SK-N-SH (cell line): Measurements from ENCODE around the gene AATF. TPM values are rescaled to one million over a fixed set of nuclear protein-coding genes. Genes with fewer than 3 reads are reported as not detected.

Experiments
- CTCF ChIA-PET: fragments of 300-600, 350-600 bp; formaldehyde crosslinking; extraction: SDS; loops from one replicate; lab custom pipeline; 2021; lab: Yijun Ruan, JAX
- POLR2A ChIA-PET: fragments of 350-600 bp; sonication (Branson Sonifier 250); formaldehyde crosslinking; extraction: SDS; loops from one replicate; lab custom pipeline; 2020; ENCODE audit warnings: antibody characterized with exemption, inconsistent platforms; lab: Yijun Ruan, JAX
- DNase-seq: peaks from one replicate; pipeline ENCODE4 v3.0.0; 2012
- H2AFZ ChIP-seq: fragments of 200-600 bp; sonication (generic); 2 replicates; pipeline ENCODE4 v1.8.1; 2016; ENCODE audit warnings: antibody characterized with exemption, mild to moderate bottlenecking, low read depth
- H3F3A ChIP-seq: fragments of 200-600 bp; sonication (generic); replicated peaks from 2 replicates; pipeline ENCODE3; 2016; ENCODE audit warnings: antibody characterized with exemption, mild to moderate bottlenecking; ENCODE audit not compliant: insufficient read depth
- H3K27ac ChIP-seq, 2 experiments: fragments of 200-500 bp in 1 of 2; fragments of 200-600 bp in 1 of 2; sonication (Bioruptor generic) in 1 of 2; sonication (generic), shearing (Covaris generic) in 1 of 2; 2 replicates each; pipeline versions ENCODE4 v1.5.1 to v1.6.1; 2014 to 2016; ENCODE audit warnings: low read depth in 2 of 2, inconsistent platforms in 1 of 2, low read length in 1 of 2, mild to moderate bottlenecking in 1 of 2, mixed read lengths in 1 of 2
- H3K27me3 ChIP-seq: fragments of 200-600 bp; sonication (generic), shearing (Covaris generic); 2 replicates; pipeline ENCODE4 v1.6.1; 2016; ENCODE audit warnings: mixed run types; ENCODE audit not compliant: insufficient read depth
- H3K36me3 ChIP-seq, 2 experiments: fragments of 200-500 bp in 1 of 2; fragments of 200-600 bp in 1 of 2; sonication (Bioruptor generic) in 1 of 2; sonication (generic) in 1 of 2; replicated peaks in 1 of 2; 2 replicates each; pipeline versions ENCODE3 to v1.5.1; 2014 to 2016; ENCODE audit warnings: low read length in 1 of 2, mild to moderate bottlenecking in 1 of 2; ENCODE audit not compliant: insufficient read depth in 2 of 2, control insufficient read depth in 1 of 2
- H3K4me1 ChIP-seq, 2 experiments: fragments of 200-500 bp in 1 of 2; fragments of 200-600 bp in 1 of 2; sonication (Bioruptor generic) in 1 of 2; sonication (generic), shearing (Covaris generic) in 1 of 2; 2 replicates each; pipeline versions ENCODE4 v1.5.1 to v1.6.1; 2014 to 2016; ENCODE audit warnings: low read depth in 1 of 2, low read length in 1 of 2, mixed run types in 1 of 2; ENCODE audit not compliant: insufficient read depth in 2 of 2, control insufficient read depth in 1 of 2
- H3K4me2 ChIP-seq: fragments of 200-600 bp; sonication (generic), shearing (Covaris generic); 2 replicates; pipeline ENCODE4 v1.6.1; 2017; ENCODE audit warnings: mixed run types
- H3K4me3 ChIP-seq, 2 experiments: fragments of 200-500 bp in 1 of 2; fragments of 200-600 bp in 1 of 2; sonication (Bioruptor generic) in 1 of 2; sonication (generic), shearing (Covaris generic) in 1 of 2; 2 replicates each; pipeline versions ENCODE4 v1.5.1 to v1.8.1; 2014 to 2016; ENCODE audit warnings: low read depth in 2 of 2, inconsistent platforms in 1 of 2, low read length in 1 of 2, mild to moderate bottlenecking in 1 of 2, mixed read lengths in 1 of 2, moderate library complexity in 1 of 2
- H3K79me2 ChIP-seq: fragments of 200-600 bp; sonication (generic); 2 replicates; pipeline ENCODE4 v1.8.1; 2017; ENCODE audit warnings: mild to moderate bottlenecking; ENCODE audit not compliant: insufficient read depth
- H3K9ac ChIP-seq: fragments of 200-600 bp; sonication (generic); 2 replicates; pipeline ENCODE4 v1.6.1; 2017; ENCODE audit warnings: mixed run types
- H3K9me2 ChIP-seq: fragments of 200-600 bp; sonication (generic); 2 replicates; pipeline ENCODE4 v1.6.1; 2017; ENCODE audit warnings: mixed run types
- H3K9me3 ChIP-seq: fragments of 200-600 bp; sonication (generic); 2 replicates; pipeline ENCODE4 v1.6.1; 2017; ENCODE audit warnings: mixed run types, mild to moderate bottlenecking, moderate library complexity
- H4K20me1 ChIP-seq: fragments of 200-600 bp; sonication (generic); 2 replicates; pipeline ENCODE4 v1.6.1; 2017; ENCODE audit warnings: mild to moderate bottlenecking, mixed run types; ENCODE audit not compliant: insufficient read depth
- CHD2 ChIP-seq: fragments of 150-350 bp; IDR thresholded peaks from 2 replicates; pipeline ENCODE4 v1.6.1; 2018; ENCODE audit warnings: low read length; ENCODE audit not compliant: partially characterized antibody
- EP300 ChIP-seq, 2 experiments: IDR thresholded peaks; 2 replicates each; pipeline versions ENCODE4 v1.4.0 to v1.6.1; 2012; ENCODE audit warnings: borderline replicate concordance in 1 of 2, low read depth in 1 of 2, low read length in 1 of 2
- FOSL2 ChIP-seq: IDR thresholded peaks from 2 replicates; pipeline ENCODE4 v1.4.0; 2012; ENCODE audit warnings: low read depth, mild to moderate bottlenecking, moderate library complexity, borderline replicate concordance
- FOXM1 ChIP-seq: IDR thresholded peaks from 2 replicates; pipeline ENCODE4 v1.4.0; 2012; ENCODE audit warnings: low read depth, mild to moderate bottlenecking
- GATA2 ChIP-seq: sonication (generic); formaldehyde crosslinking; IDR thresholded peaks from 2 replicates; pipeline ENCODE4 v1.5.0; 2020; ENCODE audit warnings: mild to moderate bottlenecking, missing genetic modification reagents
- JUND ChIP-seq: IDR thresholded peaks from 2 replicates; pipeline ENCODE4 v1.4.0; 2012
- MXI1 ChIP-seq: IDR thresholded peaks from 2 replicates; pipeline ENCODE4 v1.6.1; 2012; ENCODE audit warnings: mild to moderate bottlenecking, low read depth, low read length, improper control_type of control experiment
- NRF1 ChIP-seq: IDR thresholded peaks from 2 replicates; pipeline ENCODE4 v1.6.1; 2012; ENCODE audit warnings: low read depth, mild to moderate bottlenecking, low read length
- RAD21 ChIP-seq: IDR thresholded peaks from 2 replicates; pipeline ENCODE4 v1.6.1; 2012; ENCODE audit warnings: mild to moderate bottlenecking, low read length
- RCOR1 ChIP-seq: fragments of 150-350 bp; IDR thresholded peaks from 2 replicates; pipeline ENCODE4 v1.6.1; 2017; ENCODE audit warnings: antibody characterized with exemption, low read length
- RFX5 ChIP-seq: IDR thresholded peaks from 2 replicates; pipeline ENCODE4 v1.6.1; 2012; ENCODE audit warnings: mild to moderate bottlenecking, improper control_type of control experiment, low read length
- RXRA ChIP-seq: IDR thresholded peaks from 2 replicates; pipeline ENCODE4 v1.4.0; 2012; ENCODE audit warnings: low read depth, mild to moderate bottlenecking, borderline replicate concordance
- SIN3A ChIP-seq: IDR thresholded peaks from 2 replicates; pipeline ENCODE4 v1.6.1; 2012; ENCODE audit warnings: low read depth, mild to moderate bottlenecking, low read length, moderate library complexity, borderline replicate concordance
- TEAD4 ChIP-seq: IDR thresholded peaks from 2 replicates; pipeline ENCODE4 v1.4.0; 2012; ENCODE audit warnings: mild to moderate bottlenecking, borderline replicate concordance; ENCODE audit not compliant: insufficient read depth
- YY1 ChIP-seq: IDR thresholded peaks from 2 replicates; pipeline ENCODE4 v1.4.0; 2012; ENCODE audit warnings: low read depth, mild to moderate bottlenecking
- WGBS: methylation state at CpG from one replicate; pipeline ENCODE4 v1.1.6; 2017; ENCODE audit warnings: low lambda C conversion rate; 5-methylcytosine and 5-hydroxymethylcytosine counted together
- polyA plus RNA-seq, 3 experiments: library from polyadenylated mRNA; depleted of rRNA; stranded (reverse); fragments of >200 nt; gene quantifications; 2 replicates each; pipeline ENCODE4 v1.2.3, GENCODE V29; 2012
- TF ChIP-seq, protein P1 (sequence below): fragments of 150-350 bp; IDR thresholded peaks from 2 replicates; pipeline ENCODE4 v1.6.1; 2016; ENCODE audit warnings: mild to moderate bottlenecking, low read depth, low read length
- TF ChIP-seq, protein P2 (sequence below): IDR thresholded peaks from 2 replicates; pipeline ENCODE4 v1.4.0; 2012; ENCODE audit warnings: low read depth, borderline replicate concordance
- TF ChIP-seq, protein P3 (sequence below): IDR thresholded peaks from 2 replicates; pipeline ENCODE4 v1.4.0; 2012; ENCODE audit warnings: low read depth
- TF ChIP-seq, protein P4 (sequence below): IDR thresholded peaks from 2 replicates; pipeline ENCODE4 v1.4.0; 2012; ENCODE audit warnings: low read depth, borderline replicate concordance

Gene AATF
- polyA plus RNA-seq, 1 of the 3 experiments (the other 2 are of a cell fraction), result 18.8 TPM

DNA sequence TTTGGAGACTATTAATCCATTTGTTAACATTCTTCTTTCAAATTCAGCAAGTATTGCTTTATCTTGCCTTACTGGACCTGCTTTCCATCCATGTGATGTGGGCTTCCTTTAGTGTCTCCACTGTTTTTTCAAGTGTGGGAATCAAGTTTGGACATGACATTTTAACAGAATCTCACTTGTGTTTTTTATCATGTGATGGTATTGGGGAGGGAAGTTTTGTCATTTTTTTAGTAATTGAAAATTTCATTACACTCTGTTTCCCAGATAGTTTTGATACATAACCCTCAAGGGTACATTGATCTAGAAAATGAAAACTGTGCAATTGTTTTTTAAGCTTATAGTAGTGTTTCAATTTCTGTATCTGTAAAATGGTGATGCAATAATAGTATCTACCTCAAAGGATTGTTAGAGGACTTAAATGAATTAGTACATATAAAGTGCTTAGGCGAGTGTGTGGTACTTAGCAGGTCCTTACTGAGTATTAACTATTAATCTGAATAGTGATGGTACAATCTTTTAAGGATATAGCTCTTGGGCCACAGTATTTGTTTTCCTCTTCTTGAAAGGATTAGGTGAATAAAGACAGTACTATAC is 27.3 kb downstream of the AATF start:
- Histone ChIP-seq H3K9me2 (no peaks in the 10 kb centered on the region), H3K79me2 (peaks cover 45% of the 10 kb centered on the region; the same call in 1 of the 2 replicates), H3K4me3 (no peak overlapping the region), H4K20me1 (peaks cover 13% of the 10 kb centered on the region; the same call in 1 of the 2 replicates), H3K4me2 (no peak overlapping the region), H3K9ac (no peak overlapping the region), H3F3A (peaks cover 3% of the 10 kb centered on the region), H2AFZ (no peak overlapping the region), H3K27me3 (no peaks in the 10 kb centered on the region), H3K36me3 (peaks cover 10 to 16% of the 10 kb centered on the region in 2 experiments), H3K9me3 (no peaks in the 10 kb centered on the region), H3K4me1 (peaks cover 0 to 33% of the 10 kb centered on the region in 2 experiments; a peak in 2 of 4 replicates), H3K27ac (no peak overlapping the region)
- POLR2A ChIA-PET, result interaction anchor here (0.6 kb wide), 1 partner anchor 374 kb away, joined by 3 read pairs; no protein-coding TSS in a partner anchor
- no peak for DNase-seq
- CTCF ChIA-PET, result interaction anchor here (0.6 to 1.3 kb wide), 7 partner anchors 8 to 264 kb away, joined by 3 to 5 read pairs (median 3); no protein-coding TSS in a partner anchor
- TF ChIP-seq RCOR1 (no peak), GATA2 (CRISPR knock-in tag) (no peak), NRF1 (no peak), RFX5 (no peak), FOSL2 (no peak), FOXM1 (no peak)
- 91% methylated on average over 1 of the region's 1 CpG for WGBS

DNA sequence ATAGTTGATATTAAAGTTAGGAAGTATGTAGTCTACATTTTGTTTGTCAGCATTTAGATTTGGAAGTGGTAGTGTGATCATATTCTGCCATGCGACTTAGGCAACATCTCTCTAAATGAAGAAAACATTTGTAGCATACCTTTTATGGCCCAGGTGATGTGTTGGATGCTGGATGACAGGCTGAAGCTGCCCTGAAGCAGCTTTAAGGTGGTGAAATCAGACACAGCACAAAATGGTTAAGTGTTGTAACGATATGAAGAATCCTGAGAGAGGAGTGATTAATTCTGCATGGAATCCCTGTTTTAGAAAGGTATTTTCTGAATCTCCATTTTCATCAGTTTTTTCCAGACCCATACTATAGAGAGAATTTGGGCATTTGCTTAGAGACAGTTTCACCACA is 28.3 kb downstream of the AATF start:
- POLR2A ChIA-PET, result no interaction called here
- Histone ChIP-seq H3K4me1 (peaks cover 0 to 24% of the 10 kb centered on the region in 2 experiments; a peak in 2 of 4 replicates), H3K9me3 (no peaks in the 10 kb centered on the region), H3K36me3 (peaks cover 9 to 19% of the 10 kb centered on the region in 2 experiments), H3K4me2 (no peak overlapping the region), H2AFZ (no peak overlapping the region), H4K20me1 (peaks cover 6% of the 10 kb centered on the region; the same call in 1 of the 2 replicates), H3F3A (peaks cover 3% of the 10 kb centered on the region), H3K9ac (no peak overlapping the region)
- no peak for DNase-seq
- TF ChIP-seq SIN3A (no peak), MXI1 (no peak), TEAD4 (no peak), CHD2 (no peak), RCOR1 (no peak), EP300 (IDR thresholded peaks at IDR 0.05; ENCODE audit: borderline replicate concordance in 1 of 2, low read depth in 1 of 2, low read length in 1 of 2) (no peak), YY1 (no peak), RXRA (no peak), RAD21 (no peak), JUND (no peak)
- TF ChIP-seq, protein P1, sequence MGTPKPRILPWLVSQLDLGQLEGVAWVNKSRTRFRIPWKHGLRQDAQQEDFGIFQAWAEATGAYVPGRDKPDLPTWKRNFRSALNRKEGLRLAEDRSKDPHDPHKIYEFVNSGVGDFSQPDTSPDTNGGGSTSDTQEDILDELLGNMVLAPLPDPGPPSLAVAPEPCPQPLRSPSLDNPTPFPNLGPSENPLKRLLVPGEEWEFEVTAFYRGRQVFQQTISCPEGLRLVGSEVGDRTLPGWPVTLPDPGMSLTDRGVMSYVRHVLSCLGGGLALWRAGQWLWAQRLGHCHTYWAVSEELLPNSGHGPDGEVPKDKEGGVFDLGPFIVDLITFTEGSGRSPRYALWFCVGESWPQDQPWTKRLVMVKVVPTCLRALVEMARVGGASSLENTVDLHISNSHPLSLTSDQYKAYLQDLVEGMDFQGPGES, result no peak
- TF ChIP-seq, protein P2, sequence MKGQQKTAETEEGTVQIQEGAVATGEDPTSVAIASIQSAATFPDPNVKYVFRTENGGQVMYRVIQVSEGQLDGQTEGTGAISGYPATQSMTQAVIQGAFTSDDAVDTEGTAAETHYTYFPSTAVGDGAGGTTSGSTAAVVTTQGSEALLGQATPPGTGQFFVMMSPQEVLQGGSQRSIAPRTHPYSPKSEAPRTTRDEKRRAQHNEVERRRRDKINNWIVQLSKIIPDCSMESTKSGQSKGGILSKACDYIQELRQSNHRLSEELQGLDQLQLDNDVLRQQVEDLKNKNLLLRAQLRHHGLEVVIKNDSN, result no peak
- TF ChIP-seq, protein P3, sequence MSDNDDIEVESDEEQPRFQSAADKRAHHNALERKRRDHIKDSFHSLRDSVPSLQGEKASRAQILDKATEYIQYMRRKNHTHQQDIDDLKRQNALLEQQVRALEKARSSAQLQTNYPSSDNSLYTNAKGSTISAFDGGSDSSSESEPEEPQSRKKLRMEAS, result no peak
- TF ChIP-seq, protein P4, sequence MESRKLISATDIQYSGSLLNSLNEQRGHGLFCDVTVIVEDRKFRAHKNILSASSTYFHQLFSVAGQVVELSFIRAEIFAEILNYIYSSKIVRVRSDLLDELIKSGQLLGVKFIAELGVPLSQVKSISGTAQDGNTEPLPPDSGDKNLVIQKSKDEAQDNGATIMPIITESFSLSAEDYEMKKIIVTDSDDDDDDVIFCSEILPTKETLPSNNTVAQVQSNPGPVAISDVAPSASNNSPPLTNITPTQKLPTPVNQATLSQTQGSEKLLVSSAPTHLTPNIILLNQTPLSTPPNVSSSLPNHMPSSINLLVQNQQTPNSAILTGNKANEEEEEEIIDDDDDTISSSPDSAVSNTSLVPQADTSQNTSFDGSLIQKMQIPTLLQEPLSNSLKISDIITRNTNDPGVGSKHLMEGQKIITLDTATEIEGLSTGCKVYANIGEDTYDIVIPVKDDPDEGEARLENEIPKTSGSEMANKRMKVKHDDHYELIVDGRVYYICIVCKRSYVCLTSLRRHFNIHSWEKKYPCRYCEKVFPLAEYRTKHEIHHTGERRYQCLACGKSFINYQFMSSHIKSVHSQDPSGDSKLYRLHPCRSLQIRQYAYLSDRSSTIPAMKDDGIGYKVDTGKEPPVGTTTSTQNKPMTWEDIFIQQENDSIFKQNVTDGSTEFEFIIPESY, result no peak
- TF ChIP-seq, all 33 proteins: peak for 0
- Histone ChIP-seq H3K4me3 (no peak overlapping the region), H3K79me2 (peaks cover 49% of the 10 kb centered on the region; the same call in 1 of the 2 replicates), H3K27me3 (no peaks in the 10 kb centered on the region), H3K9me2 (no peaks in the 10 kb centered on the region), H3K27ac (no peak overlapping the region)
- CTCF ChIA-PET, result interaction anchor here (1.1 kb wide), 1 partner anchor 9 kb away, joined by 5 read pairs; no protein-coding TSS in a partner anchor
- 86% methylated on average over 2 of the region's 2 CpGs for WGBS
